ENCODE results near the gene FNDC11.
A peak's percentile ranks its signal among the peaks of the same experiment; 100 is the strongest.

Gene FNDC11

GRCh38 chr20:63601679-63602078 lies 47.7 kb downstream of the FNDC11 start:
- DNase-seq, result peak; percentile 32

GRCh38 chr20:63602321-63602720 lies 48.4 kb downstream of the FNDC11 start:
- DNase-seq, result no peak
